ENCODE results near the gene DRD2.

Gene DRD2

GRCh38 chr11:113377681-113378412, 97.4 kb downstream of the DRD2 start:
- CTCF ChIA-PET: no interaction called here
- POLR2A ChIA-PET: no interaction called here

GRCh38 chr11:113376156-113376555, 99.0 kb downstream of the DRD2 start:
- H3K36me3 ChIP-seq (ENCODE audit: control insufficient read depth in 2 of 2, insufficient read depth in 1 of 2, low read length in 2 of 2): no peaks in the 10 kb centered on the region
- POLR2A ChIA-PET: no interaction called here
- H3K4me1 ChIP-seq (ENCODE audit: control insufficient read depth, insufficient read depth, low read length): no peaks in the 10 kb centered on the region
- H3K4me3 ChIP-seq (ENCODE audit: low read depth, low read length): no peak overlapping the region
- no peaks in the 10 kb centered on the region for H3K9me3 ChIP-seq (ENCODE audit: control insufficient read depth, insufficient read depth, low read depth, low read length)
- TF ChIP-seq ZNF266 (tag by site-specific recombination; IDR thresholded peaks at IDR 0.05; ENCODE audit: low read depth): no peak
- H3K27ac ChIP-seq (ENCODE audit: extremely low read depth, low read depth, low read length): no peak overlapping the region
- CTCF ChIA-PET: interaction anchor here (0.8 kb wide), 1 partner anchor 44 kb away, joined by 3 read pairs; no protein-coding TSS in a partner anchor

More at GRCh38 chr11:113377681-113378412, 97.4 kb downstream of the DRD2 start:
- H3K4me1 ChIP-seq (ENCODE audit: control insufficient read depth, insufficient read depth, low read length): no peaks in the 10 kb centered on the region
- H3K27ac ChIP-seq (ENCODE audit: extremely low read depth, low read depth, low read length): no peak overlapping the region
- TF ChIP-seq ZNF133 (tag by site-specific recombination; IDR thresholded peaks at IDR 0.05): no peak
- no peak for TF ChIP-seq ZNF449 (tag by site-specific recombination; IDR thresholded peaks at IDR 0.05)
- TF ChIP-seq WT1 (tag by site-specific recombination; IDR thresholded peaks at IDR 0.05): no peak
- TF ChIP-seq KLF17 (tag by site-specific recombination; IDR thresholded peaks at IDR 0.05): no peak
- TF ChIP-seq ZNF423 (tag by site-specific recombination; IDR thresholded peaks at IDR 0.05): no peak
- no peak for TF ChIP-seq IKZF3 (tag by site-specific recombination; IDR thresholded peaks at IDR 0.05)
- TF ChIP-seq ZNF433 (tag by site-specific recombination; IDR thresholded peaks at IDR 0.05; ENCODE audit: low read depth): no peak
- TF ChIP-seq MEIS1 (CRISPR knock-in tag; IDR thresholded peaks at IDR 0.05; ENCODE audit: borderline replicate concordance): no peak
- no peak for TF ChIP-seq ATF2 (tag by site-specific recombination; IDR thresholded peaks at IDR 0.05; ENCODE audit: low read depth)
- no peak for TF ChIP-seq ZNF544 (tag by site-specific recombination; IDR thresholded peaks at IDR 0.05)
- TF ChIP-seq ZNF341 (tag by site-specific recombination; IDR thresholded peaks at IDR 0.05; ENCODE audit: low read depth): no peak
- no peak for TF ChIP-seq GLIS2 (tag by site-specific recombination; IDR thresholded peaks at IDR 0.05)
- TF ChIP-seq ZNF645 (tag by site-specific recombination; IDR thresholded peaks at IDR 0.05): no peak
- TF ChIP-seq ZFP41 (tag by site-specific recombination; IDR thresholded peaks at IDR 0.05; ENCODE audit: borderline replicate concordance): no peak
- TF ChIP-seq ZNF629 (tag by site-specific recombination; IDR thresholded peaks at IDR 0.05): no peak
- TF ChIP-seq ZNF19 (tag by site-specific recombination; IDR thresholded peaks at IDR 0.05; ENCODE audit: low read depth): no peak
- no peak for TF ChIP-seq KLF10 (tag by site-specific recombination; IDR thresholded peaks at IDR 0.05)
- no peaks in the 10 kb centered on the region for H3K36me3 ChIP-seq (ENCODE audit: control insufficient read depth in 2 of 2, insufficient read depth in 1 of 2, low read length in 2 of 2)
- H3K9me3 ChIP-seq (ENCODE audit: control insufficient read depth, insufficient read depth, low read depth, low read length): no peaks in the 10 kb centered on the region
- H3K4me3 ChIP-seq (ENCODE audit: low read depth, low read length): no peak overlapping the region

All from HEK293 (cell line).